Activated naive CD4-positive, alpha-beta T cell treated with anti-CD3 and anti-CD28 coated beads, Interleukin-2, amount 10 ng/mL, durations not matched to agents 7 days and 5 days (primary cell): ENCODE data around the gene VEZF1.

ENCODE experiments used
- CTCF ChIA-PET: fragments of 350-600 bp; sonication (Branson Sonifier 250); formaldehyde crosslinking; loops from one replicate; lab custom pipeline; 2021; ENCODE audit warnings: antibody characterized with exemption; lab: Charles Lee
- DNase-seq: peaks from one replicate; pipeline ENCODE4 v3.0.0-alpha.2; 2020
- H3K27ac Mint-ChIP-seq: one replicate; pipeline ENCODE4 v1.8.0; 2021; ENCODE audit warnings: mild to moderate bottlenecking, moderate library complexity, mixed read lengths
- H3K27me3 Mint-ChIP-seq: one replicate; pipeline ENCODE4 v1.8.0; 2021; ENCODE audit warnings: mild to moderate bottlenecking, mixed read lengths
- H3K36me3 Mint-ChIP-seq: one replicate; pipeline ENCODE4 v1.8.0; 2021; ENCODE audit warnings: mixed read lengths
- H3K4me1 Mint-ChIP-seq: one replicate; pipeline ENCODE4 v1.8.0; 2021; ENCODE audit warnings: mixed read lengths
- H3K4me3 Mint-ChIP-seq: one replicate; pipeline ENCODE4 v1.8.0; 2021; ENCODE audit warnings: mild to moderate bottlenecking, moderate library complexity, mixed read lengths
- H3K9me3 Mint-ChIP-seq: one replicate; pipeline ENCODE4 v1.8.0; 2021; ENCODE audit warnings: mixed read lengths

VEZF1 gene

GRCh38 chr17:58005031-58005727, 17.1 kb upstream of the VEZF1 start:
- Mint-ChIP-seq H3K9me3 (no peaks in the 10 kb centered on the region), H3K4me1 (peaks cover 64% of the 10 kb centered on the region), H3K27me3 (no peaks in the 10 kb centered on the region), H3K27ac (peak overlapping the region; percentile 99), H3K36me3 (peaks cover 51% of the 10 kb centered on the region), H3K4me3 (peak overlapping the region; percentile 99)
- no peak for DNase-seq
- CTCF ChIA-PET = interaction anchor here (2.8 kb wide), 1 partner anchor 8 kb away, joined by 14 read pairs; no protein-coding TSS in a partner anchor

GRCh38 chr17:58004060-58004459, 16.0 kb upstream of the VEZF1 start:
- Mint-ChIP-seq H3K4me3 (peak overlapping the region; percentile 43), H3K27ac (no peak overlapping the region), H3K27me3 (no peaks in the 10 kb centered on the region), H3K9me3 (no peaks in the 10 kb centered on the region), H3K4me1 (peaks cover 70% of the 10 kb centered on the region), H3K36me3 (peaks cover 57% of the 10 kb centered on the region)
- DNase-seq = no peak
- CTCF ChIA-PET = interaction anchor here (1.0 kb wide), 1 partner anchor 18 kb away, joined by 3 read pairs; no protein-coding TSS in a partner anchor

GRCh38 chr17:58002973-58003372, 14.9 kb upstream of the VEZF1 start:
- peaks cover 59% of the 10 kb centered on the region for H3K4me1 Mint-ChIP-seq
- H3K9me3 Mint-ChIP-seq = no peaks in the 10 kb centered on the region

DNA sequence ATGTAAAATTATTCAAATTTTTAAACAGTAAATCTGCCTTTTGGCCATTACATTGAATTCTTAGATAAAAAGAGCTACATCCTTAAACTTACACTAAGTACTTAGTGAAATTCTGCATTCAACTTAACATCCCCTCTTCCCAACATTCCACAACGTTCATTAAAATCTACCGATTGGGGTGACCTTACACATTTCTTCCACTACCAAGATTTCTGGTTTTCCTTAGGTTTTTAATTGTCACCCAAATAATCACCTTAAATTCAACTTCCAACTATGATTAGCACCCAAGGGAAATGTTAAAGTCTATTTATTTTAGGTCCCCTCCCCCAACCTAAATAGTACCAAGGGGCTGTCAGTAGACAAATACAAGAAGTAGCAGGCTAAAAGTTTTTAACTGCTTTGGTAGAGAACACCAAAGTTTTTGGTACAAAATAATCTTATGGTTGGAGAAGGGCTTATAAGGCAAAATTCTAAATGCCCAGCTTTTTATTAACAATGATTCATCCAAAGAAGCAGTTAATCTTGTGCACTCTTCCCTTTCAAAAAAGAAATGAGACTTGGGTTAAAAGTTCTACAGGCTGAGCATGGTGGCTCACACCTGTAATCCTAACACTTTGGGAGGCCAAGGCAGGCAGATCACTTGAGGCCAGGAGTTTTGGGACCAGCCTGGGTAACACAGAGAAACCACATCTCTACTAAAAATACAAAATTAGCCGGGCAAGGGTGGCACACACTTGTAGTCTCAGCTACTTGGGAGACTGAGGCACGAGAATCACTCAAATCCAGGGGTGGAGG, 14.3 kb upstream of the VEZF1 start:
- peaks cover 61% of the 10 kb centered on the region for H3K36me3 Mint-ChIP-seq
- H3K27me3 Mint-ChIP-seq = no peaks in the 10 kb centered on the region
- peak overlapping the region; percentile 8 for H3K27ac Mint-ChIP-seq
- CTCF ChIA-PET = interaction anchor here (1.5 to 10.9 kb wide), 4 partner anchors 12 to 147 kb away, joined by 4 to 207 read pairs (median 10); partner anchors contain the start of gene MRPS23
- DNase-seq = no peak
- H3K4me1 Mint-ChIP-seq = peaks cover 56% of the 10 kb centered on the region
- H3K4me3 Mint-ChIP-seq = peak overlapping the region; percentile 2
- H3K9me3 Mint-ChIP-seq = no peaks in the 10 kb centered on the region

More at GRCh38 chr17:58002973-58003372, 14.9 kb upstream of the VEZF1 start:
- Mint-ChIP-seq H3K27me3 (no peaks in the 10 kb centered on the region), H3K27ac (peak overlapping the region; percentile 8), H3K4me3 (peak overlapping the region; percentile 2), H3K36me3 (peaks cover 62% of the 10 kb centered on the region)
- CTCF ChIA-PET = interaction anchor here (1.0 to 10.9 kb wide), 4 partner anchors 13 to 148 kb away, joined by 3 to 207 read pairs (median 10); partner anchors contain the start of gene MRPS23
- DNase-seq = no peak

- CTCF ChIA-PET = interaction anchor here (1.2 to 10.9 kb wide), 5 partner anchors 12 to 168 kb away, joined by 3 to 207 read pairs (median 7); partner anchors contain the start of gene MRPS23
- H3K4me3 Mint-ChIP-seq = no peak overlapping the region
- no peak for DNase-seq
- H3K27ac Mint-ChIP-seq = no peak overlapping the region
- peaks cover 63% of the 10 kb centered on the region for H3K36me3 Mint-ChIP-seq
- H3K4me1 Mint-ChIP-seq = peaks cover 62% of the 10 kb centered on the region
- H3K9me3 Mint-ChIP-seq = no peaks in the 10 kb centered on the region
- no peaks in the 10 kb centered on the region for H3K27me3 Mint-ChIP-seq
These were observed 13.5 kb upstream of the VEZF1 start for GRCh38 chr17:58001461-58002124.

GRCh38 chr17:57999496-58000017, 11.5 kb upstream of the VEZF1 start:
- Mint-ChIP-seq H3K9me3 (no peaks in the 10 kb centered on the region), H3K27ac (no peak overlapping the region), H3K4me3 (no peak overlapping the region), H3K27me3 (no peaks in the 10 kb centered on the region), H3K36me3 (peaks cover 46% of the 10 kb centered on the region), H3K4me1 (peaks cover 62% of the 10 kb centered on the region)
- no peak for DNase-seq
- CTCF ChIA-PET = interaction anchor here (0.5 to 10.9 kb wide), 34 partner anchors 8 to 906 kb away, joined by 3 to 207 read pairs (median 4); partner anchors contain the start of genes MRPS23 and VEZF1

- Mint-ChIP-seq H3K27ac (no peak overlapping the region), H3K36me3 (peaks cover 46% of the 10 kb centered on the region)
These were observed 11.0 kb upstream of the VEZF1 start for GRCh38 chr17:57999010-57999495.

GRCh38 chr17:57997085-57997809, 9.2 kb upstream of the VEZF1 start:
- no peak for DNase-seq
- Mint-ChIP-seq H3K36me3 (peaks cover 31% of the 10 kb centered on the region), H3K9me3 (no peaks in the 10 kb centered on the region), H3K4me1 (peaks cover 59% of the 10 kb centered on the region), H3K27ac (no peak overlapping the region), H3K4me3 (no peak overlapping the region), H3K27me3 (no peaks in the 10 kb centered on the region)
- CTCF ChIA-PET = interaction anchor here (1.1 to 10.9 kb wide), 7 partner anchors 9 to 142 kb away, joined by 3 to 207 read pairs (median 4); partner anchors contain the start of genes MRPS23 and SRSF1

More at GRCh38 chr17:57999010-57999495, 11.0 kb upstream of the VEZF1 start:
- H3K4me3 Mint-ChIP-seq = no peak overlapping the region
- no peaks in the 10 kb centered on the region for H3K27me3 Mint-ChIP-seq
- peaks cover 63% of the 10 kb centered on the region for H3K4me1 Mint-ChIP-seq
- CTCF ChIA-PET = interaction anchor here (0.7 to 10.9 kb wide), 30 partner anchors 10 to 906 kb away, joined by 3 to 207 read pairs (median 4); partner anchors contain the start of genes MRPS23 and VEZF1
- H3K9me3 Mint-ChIP-seq = no peaks in the 10 kb centered on the region
- no peak for DNase-seq

DNA sequence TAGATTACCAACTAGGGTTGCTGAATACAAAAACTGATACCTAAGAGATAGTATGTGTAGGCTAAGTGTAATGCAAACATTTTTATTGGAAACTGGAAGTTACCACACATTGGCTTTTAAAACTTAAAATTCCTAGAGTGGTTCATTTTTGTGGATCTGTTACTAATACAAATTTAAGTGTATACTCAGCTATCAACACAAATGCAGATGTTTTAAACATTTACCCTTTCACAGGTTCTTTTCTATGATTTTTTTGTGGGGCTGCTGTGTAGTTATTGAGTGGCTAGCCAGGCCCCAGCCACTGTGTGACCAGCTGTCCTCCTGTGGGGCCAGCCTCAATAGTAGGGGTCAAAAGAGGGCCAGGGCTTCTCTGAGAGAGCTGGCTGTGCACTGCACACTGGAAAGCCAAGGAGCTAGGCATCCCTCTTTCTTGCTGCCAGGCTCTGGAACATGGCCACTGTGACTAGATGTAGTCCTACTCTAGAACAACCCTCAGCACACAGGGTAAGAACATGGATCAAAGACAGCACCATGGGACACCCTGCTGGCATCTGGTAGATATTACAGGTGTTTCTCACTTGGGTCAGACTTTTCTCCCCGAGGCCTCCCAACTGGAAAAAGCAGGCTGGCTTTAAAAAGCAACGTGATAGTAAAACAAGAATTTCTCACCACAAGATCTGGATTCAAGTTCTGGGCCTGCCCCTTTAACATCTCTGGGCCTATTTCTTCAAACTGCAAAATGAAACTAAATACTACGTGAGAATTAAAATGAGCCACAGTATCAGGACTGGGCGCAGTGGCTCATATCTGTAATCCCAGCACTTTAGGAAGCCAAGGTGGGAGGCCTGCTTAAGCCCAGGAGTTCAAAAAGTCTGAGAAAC, 7.3 kb upstream of the VEZF1 start:
- CTCF ChIA-PET = interaction anchor here (0.7 to 10.9 kb wide), 10 partner anchors 12 to 140 kb away, joined by 3 to 207 read pairs (median 3); partner anchors contain the start of genes MRPS23 and SRSF1
- no peak overlapping the region for H3K4me3 Mint-ChIP-seq
- peaks cover 48% of the 10 kb centered on the region for H3K4me1 Mint-ChIP-seq
- peak; percentile 67 for DNase-seq
- no peak overlapping the region for H3K27ac Mint-ChIP-seq
- H3K9me3 Mint-ChIP-seq = no peaks in the 10 kb centered on the region
- H3K27me3 Mint-ChIP-seq = no peaks in the 10 kb centered on the region
- H3K36me3 Mint-ChIP-seq = peaks cover 26% of the 10 kb centered on the region

DNA sequence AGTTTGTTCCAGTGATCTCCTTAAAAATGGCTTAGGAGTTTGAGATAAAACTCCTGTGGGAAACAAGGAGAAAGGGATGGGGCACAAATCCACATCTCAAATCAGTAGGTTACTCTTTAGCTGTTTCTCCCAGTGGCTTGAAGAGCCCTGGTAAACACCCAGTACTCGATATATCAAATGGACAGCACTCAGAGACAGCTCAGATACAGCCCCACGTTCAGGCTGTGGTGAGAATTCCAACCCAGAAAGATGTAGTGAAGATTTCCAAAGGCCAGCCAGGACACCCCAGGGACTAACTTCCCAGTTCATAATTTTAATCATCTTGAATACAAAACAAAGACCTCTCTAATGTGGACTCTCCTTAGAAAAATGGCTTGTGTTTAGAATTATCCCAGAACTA, 6.4 kb upstream of the VEZF1 start:
- CTCF ChIA-PET = interaction anchor here (0.9 to 10.9 kb wide), 9 partner anchors 13 to 140 kb away, joined by 3 to 207 read pairs (median 3); partner anchors contain the start of genes MRPS23 and SRSF1
- no peak for DNase-seq
- Mint-ChIP-seq H3K27me3 (no peaks in the 10 kb centered on the region), H3K27ac (no peak overlapping the region), H3K9me3 (no peaks in the 10 kb centered on the region), H3K4me1 (peaks cover 50% of the 10 kb centered on the region), H3K36me3 (peaks cover 22% of the 10 kb centered on the region), H3K4me3 (no peak overlapping the region)

- Mint-ChIP-seq H3K9me3 (no peaks in the 10 kb centered on the region), H3K27ac (no peak overlapping the region)
- CTCF ChIA-PET = interaction anchor here (0.9 to 10.9 kb wide), 6 partner anchors 14 to 139 kb away, joined by 3 to 207 read pairs (median 5); partner anchors contain the start of genes MRPS23 and SRSF1
These were observed 5.7 kb upstream of the VEZF1 start for GRCh38 chr17:57993471-57994365.

More at GRCh38 chr17:57993471-57994365, 5.7 kb upstream of the VEZF1 start:
- peaks cover 1% of the 10 kb centered on the region for H3K27me3 Mint-ChIP-seq
- H3K4me3 Mint-ChIP-seq = no peak overlapping the region
- H3K4me1 Mint-ChIP-seq = peaks cover 53% of the 10 kb centered on the region
- no peak for DNase-seq
- peaks cover 23% of the 10 kb centered on the region for H3K36me3 Mint-ChIP-seq
